Esophagus squamous epithelium (tissue), 4 donors: Measurements from ENCODE around the gene C2orf42.

Experiments used
- CTCF ChIP-seq, 6 experiments: fragments of 450-650 bp in 4 of 6; fragments of 200-600 bp in 2 of 6; sonication (generic) in 2 of 6; IDR thresholded peaks; one replicate each; pipeline ENCODE4 v1.5.1; 2016 to 2019; ENCODE audit warnings: antibody characterized with exemption in 6 of 6, mild to moderate bottlenecking in 4 of 6, moderate library complexity in 4 of 6
- POLR2A ChIP-seq, 4 donors: fragments of 450-650 bp; IDR thresholded peaks; one replicate each; pipeline ENCODE4 v1.6.1; 2017; ENCODE audit warnings: antibody characterized with exemption in 4 of 4, mild to moderate bottlenecking in 4 of 4, moderate library complexity in 3 of 4

GRCh38 chr2:70199320-70199864, 8.6 kb upstream of the C2orf42 start:
- TF ChIP-seq CTCF (IDR thresholded peaks at IDR 0.05) (no peak), POLR2A (IDR thresholded peaks at IDR 0.05) (no peak)
